Measurements from ENCODE around the gene SP140. TPM values are rescaled to one million over a fixed set of nuclear protein-coding genes. Genes with fewer than 3 reads are reported as not detected.
"Not testable (repeated sequence)": the region's sequence is repeated elsewhere in the genome, so short reads cannot be mapped to it uniquely, and the experiment has no call there.

The SP140 gene
- total RNA-seq, 1 donor from 2014 or later, result not detected

GRCh38 chr2:230305416-230306275 lies 80.1 kb downstream of the SP140 start:
- H3K27me3 Mint-ChIP-seq (ENCODE audit: unreplicated experiment), result peaks cover 2% of the 10 kb centered on the region
- H3K36me3 Mint-ChIP-seq (ENCODE audit: unreplicated experiment), result peaks cover 4% of the 10 kb centered on the region
- no peaks in the 10 kb centered on the region for H3K4me1 Mint-ChIP-seq (ENCODE audit: low read depth, unreplicated experiment)
- H3K27ac Mint-ChIP-seq (ENCODE audit: unreplicated experiment), result no peak overlapping the region
- TF ChIP-seq, protein P1, sequence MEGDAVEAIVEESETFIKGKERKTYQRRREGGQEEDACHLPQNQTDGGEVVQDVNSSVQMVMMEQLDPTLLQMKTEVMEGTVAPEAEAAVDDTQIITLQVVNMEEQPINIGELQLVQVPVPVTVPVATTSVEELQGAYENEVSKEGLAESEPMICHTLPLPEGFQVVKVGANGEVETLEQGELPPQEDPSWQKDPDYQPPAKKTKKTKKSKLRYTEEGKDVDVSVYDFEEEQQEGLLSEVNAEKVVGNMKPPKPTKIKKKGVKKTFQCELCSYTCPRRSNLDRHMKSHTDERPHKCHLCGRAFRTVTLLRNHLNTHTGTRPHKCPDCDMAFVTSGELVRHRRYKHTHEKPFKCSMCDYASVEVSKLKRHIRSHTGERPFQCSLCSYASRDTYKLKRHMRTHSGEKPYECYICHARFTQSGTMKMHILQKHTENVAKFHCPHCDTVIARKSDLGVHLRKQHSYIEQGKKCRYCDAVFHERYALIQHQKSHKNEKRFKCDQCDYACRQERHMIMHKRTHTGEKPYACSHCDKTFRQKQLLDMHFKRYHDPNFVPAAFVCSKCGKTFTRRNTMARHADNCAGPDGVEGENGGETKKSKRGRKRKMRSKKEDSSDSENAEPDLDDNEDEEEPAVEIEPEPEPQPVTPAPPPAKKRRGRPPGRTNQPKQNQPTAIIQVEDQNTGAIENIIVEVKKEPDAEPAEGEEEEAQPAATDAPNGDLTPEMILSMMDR (IDR thresholded peaks at IDR 0.05; ENCODE audit: partially characterized antibody, unreplicated experiment), result no peak
- no peak for DNase-seq
- no peaks in the 10 kb centered on the region for H3K9me3 Mint-ChIP-seq (ENCODE audit: unreplicated experiment)
- H3K4me3 Mint-ChIP-seq (ENCODE audit: unreplicated experiment), result no peak overlapping the region

DNA sequence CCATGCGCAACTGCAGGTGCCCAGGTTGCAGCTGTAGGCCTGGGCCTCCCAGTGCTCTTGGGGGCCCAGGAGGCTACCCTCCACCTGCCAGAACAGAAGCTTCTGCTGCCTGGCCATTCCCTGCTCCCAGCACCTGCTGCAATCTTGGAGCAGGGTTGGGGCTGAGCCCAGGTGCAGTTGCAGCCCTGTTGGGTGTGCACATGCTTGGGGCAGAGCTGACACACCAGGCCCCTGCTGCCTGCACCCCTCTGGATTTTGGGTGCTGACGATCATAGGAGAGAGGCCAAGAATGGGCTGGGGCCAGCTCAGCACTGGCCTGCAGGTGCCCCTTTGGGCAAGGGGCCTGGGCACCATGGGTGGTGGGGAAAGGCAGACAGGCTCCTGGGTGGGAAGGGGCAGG lies 80.9 kb downstream of the SP140 start:
- no peaks in the 10 kb centered on the region for H3K36me3 Mint-ChIP-seq (ENCODE audit: unreplicated experiment)
- DNase-seq, result no peak
- H3K4me3 Mint-ChIP-seq (ENCODE audit: unreplicated experiment), result no peak overlapping the region
- H3K4me1 Mint-ChIP-seq (ENCODE audit: low read depth, unreplicated experiment), result no peaks in the 10 kb centered on the region
- H3K27me3 Mint-ChIP-seq (ENCODE audit: unreplicated experiment), result peaks cover 2% of the 10 kb centered on the region
- TF ChIP-seq, protein P1 (IDR thresholded peaks at IDR 0.05; ENCODE audit: partially characterized antibody, unreplicated experiment), result no peak
- no peaks in the 10 kb centered on the region for H3K9me3 Mint-ChIP-seq (ENCODE audit: unreplicated experiment)
- H3K27ac Mint-ChIP-seq (ENCODE audit: unreplicated experiment), result no peak overlapping the region

DNA sequence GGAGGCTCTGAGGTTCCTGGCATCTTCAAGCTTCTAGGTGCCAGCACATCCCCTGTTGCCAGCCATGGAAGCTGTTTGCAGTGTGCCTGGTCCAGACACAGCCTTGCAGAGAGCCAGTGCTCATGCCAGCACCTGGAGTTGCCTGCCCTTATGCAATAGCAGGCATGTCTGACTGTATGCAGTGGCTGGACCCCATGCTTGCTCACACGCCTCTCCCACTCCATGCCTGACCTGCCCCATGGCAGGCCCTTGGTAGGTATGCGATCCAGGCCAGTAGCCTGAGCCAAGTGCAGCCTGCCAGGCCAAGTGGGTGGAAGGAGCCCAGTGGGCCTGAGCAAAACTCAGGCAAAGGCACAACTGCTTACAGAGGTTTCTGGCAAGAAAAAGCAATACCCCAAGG lies 81.9 kb downstream of the SP140 start:
- Mint-ChIP-seq H3K27ac (ENCODE audit: unreplicated experiment) (no peak overlapping the region), H3K36me3 (ENCODE audit: unreplicated experiment) (no peaks in the 10 kb centered on the region), H3K4me1 (ENCODE audit: low read depth, unreplicated experiment) (no peaks in the 10 kb centered on the region), H3K4me3 (ENCODE audit: unreplicated experiment) (no peak overlapping the region), H3K9me3 (ENCODE audit: unreplicated experiment) (no peaks in the 10 kb centered on the region), H3K27me3 (ENCODE audit: unreplicated experiment) (peaks cover 2% of the 10 kb centered on the region)
- DNase-seq, result no peak
- TF ChIP-seq, protein P1 (IDR thresholded peaks at IDR 0.05; ENCODE audit: partially characterized antibody, unreplicated experiment), result no peak

DNA sequence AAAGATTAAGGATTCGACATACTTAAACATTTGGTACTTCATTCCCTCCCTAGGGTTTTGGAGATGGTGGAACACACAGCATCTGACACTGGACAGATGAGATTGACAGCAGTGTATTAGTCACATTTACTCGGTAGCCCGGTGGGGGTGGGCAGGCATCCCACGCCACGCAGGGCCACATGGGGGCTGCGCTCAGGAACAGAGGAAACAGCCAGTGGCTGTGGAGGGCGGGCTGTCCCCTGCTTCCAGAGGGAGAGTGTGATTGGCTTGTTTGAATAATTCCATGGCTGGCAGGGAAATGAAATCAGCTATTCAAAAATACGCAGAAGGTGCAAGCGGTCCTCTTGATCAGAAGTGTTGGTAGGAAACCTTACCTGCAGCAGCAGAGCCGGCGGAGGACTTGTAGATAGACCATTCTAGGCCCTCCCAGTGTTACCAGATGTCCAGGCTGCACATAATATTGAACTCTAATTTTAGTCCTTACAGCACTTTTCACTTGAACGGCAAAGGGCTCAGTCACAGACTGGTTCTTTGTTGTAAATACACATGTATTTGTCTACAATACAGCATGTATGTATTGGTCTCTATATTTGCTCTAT lies 83.0 kb downstream of the SP140 start:
- Mint-ChIP-seq H3K27me3 (ENCODE audit: unreplicated experiment) (peaks cover 2% of the 10 kb centered on the region), H3K9me3 (ENCODE audit: unreplicated experiment) (no peaks in the 10 kb centered on the region), H3K27ac (ENCODE audit: unreplicated experiment) (no peak overlapping the region), H3K4me3 (ENCODE audit: unreplicated experiment) (no peak overlapping the region), H3K36me3 (ENCODE audit: unreplicated experiment) (no peaks in the 10 kb centered on the region), H3K4me1 (ENCODE audit: low read depth, unreplicated experiment) (no peaks in the 10 kb centered on the region)
- no peak for DNase-seq
- TF ChIP-seq, protein P1 (IDR thresholded peaks at IDR 0.05; ENCODE audit: partially characterized antibody, unreplicated experiment), result no peak

DNA sequence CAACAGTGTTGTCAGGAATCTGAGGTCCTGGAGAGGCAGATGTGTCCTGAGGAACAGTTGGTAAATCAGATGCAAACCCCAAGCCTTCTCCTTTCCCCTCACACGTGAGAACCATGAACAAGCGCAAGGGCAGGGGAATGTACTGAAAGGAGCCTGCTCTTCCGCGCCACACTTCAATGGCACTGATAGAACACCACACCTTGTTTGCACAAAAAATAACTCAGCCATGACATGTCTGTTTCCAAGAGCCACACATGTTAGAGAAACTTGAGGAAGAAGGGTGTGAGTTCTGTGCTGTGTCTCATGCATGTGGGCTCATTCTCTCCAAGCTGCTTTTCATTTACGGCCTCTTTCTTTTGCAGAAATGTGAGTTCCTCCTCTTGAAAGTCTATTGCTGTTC lies 85.3 kb downstream of the SP140 start:
- H3K4me3 Mint-ChIP-seq (ENCODE audit: unreplicated experiment); H3K27me3 Mint-ChIP-seq (ENCODE audit: unreplicated experiment); DNase-seq; H3K36me3 Mint-ChIP-seq (ENCODE audit: unreplicated experiment); H3K9me3 Mint-ChIP-seq (ENCODE audit: unreplicated experiment); H3K27ac Mint-ChIP-seq (ENCODE audit: unreplicated experiment); H3K4me1 Mint-ChIP-seq (ENCODE audit: low read depth, unreplicated experiment): not testable (repeated sequence)

DNA sequence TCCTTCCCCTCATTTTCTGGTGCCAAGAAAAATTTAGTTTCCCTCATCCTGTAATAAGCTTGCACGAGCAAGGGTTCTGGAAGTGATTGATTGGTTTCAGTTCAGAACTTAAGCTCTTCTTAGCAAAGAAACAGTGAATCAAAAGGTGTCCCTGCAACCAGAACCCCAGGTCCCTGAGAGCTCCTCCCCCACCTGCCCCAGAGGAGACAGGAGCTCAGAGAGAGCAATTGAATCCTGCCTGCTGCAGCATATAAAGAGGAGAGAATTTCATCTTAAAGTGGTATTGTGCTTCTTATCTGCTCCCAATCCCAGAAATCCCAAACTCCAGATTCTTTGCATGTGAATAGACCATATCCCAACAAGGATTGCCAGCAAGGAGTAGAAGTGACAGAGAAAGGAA lies 86.1 kb downstream of the SP140 start:
- not testable (repeated sequence) for H3K9me3 Mint-ChIP-seq (ENCODE audit: unreplicated experiment); H3K27me3 Mint-ChIP-seq (ENCODE audit: unreplicated experiment); H3K4me1 Mint-ChIP-seq (ENCODE audit: low read depth, unreplicated experiment); H3K27ac Mint-ChIP-seq (ENCODE audit: unreplicated experiment); H3K4me3 Mint-ChIP-seq (ENCODE audit: unreplicated experiment); H3K36me3 Mint-ChIP-seq (ENCODE audit: unreplicated experiment); DNase-seq

Measured in glutamatergic neuron (in vitro differentiated cells).